ENCODE results near the gene SEMA4G. TPM values are rescaled to one million over a fixed set of nuclear protein-coding genes. Genes with fewer than 3 reads are reported as not detected.

Gene SEMA4G
- total and polyA plus RNA-seq, 2 of the 4 experiments (the other 2 are of a cell fraction) = 0.90 to 8.7 TPM

GRCh38 chr10:100970076-100970913 lies 991 bp downstream of the SEMA4G start (continued):
- TF ChIP-seq SMC3 (IDR thresholded peaks at IDR 0.05; ENCODE audit: low read depth, low read length) (no peak), RAD21 (IDR thresholded peaks at IDR 0.05; ENCODE audit: low read length) (no peak)

GRCh38 chr10:100970914-100971811 lies 1.9 kb downstream of the SEMA4G start:
- Histone ChIP-seq H3K4me2 (ENCODE audit: low read depth, low read length) (no peak overlapping the region), H3K14ac (replicated peaks; ENCODE audit: low read depth, low read length) (no peak overlapping the region), H3K27ac (ENCODE audit: insufficient read depth, low read length) (no peak overlapping the region), H2BK120ac (ENCODE audit: low read depth, low read length) (no peak overlapping the region), H4K8ac (ENCODE audit: low read depth in 2 of 2, low read length in 2 of 2) (no peak overlapping the region), H3K23ac (ENCODE audit: low read depth, low read length) (no peak overlapping the region; the same call in 1 of the 2 replicates), H3K4ac (ENCODE audit: low read depth, low read length) (no peak overlapping the region), H3K9me1 (ENCODE audit: insufficient read depth, low read length) (peaks cover 12% of the 10 kb centered on the region; the same call in 1 of the 2 replicates), H3K9ac (ENCODE audit: low read depth, low read length) (no peak overlapping the region), H4K20me1 (ENCODE audit: insufficient read depth, low read length) (no peaks in the 10 kb centered on the region), H2AK9ac (replicated peaks; ENCODE audit: low read depth, low read length, poor library complexity) (no peak overlapping the region), H3K4me3 (ENCODE audit: insufficient read depth, low read depth, low read length) (no peak overlapping the region), H3K9me3 (ENCODE audit: control insufficient read depth, insufficient read depth, low read length) (no peaks in the 10 kb centered on the region), H2AFZ (replicated peaks; ENCODE audit: low read length, poor library complexity) (no peak overlapping the region), H3K56ac (ENCODE audit: extremely low read depth, insufficient read depth, low read length) (no peak overlapping the region), H2AK5ac (ENCODE audit: low read depth, low read length) (no peak overlapping the region), H3K27me3 (ENCODE audit: control insufficient read depth, insufficient read depth, low read length) (no peaks in the 10 kb centered on the region), H3K18ac (ENCODE audit: low read depth, low read length) (no peak overlapping the region), H3K79me1 (ENCODE audit: low read depth in 1 of 2, low read length in 2 of 2) (no peaks in the 10 kb centered on the region), H3K36me3 (ENCODE audit: control insufficient read depth, insufficient read depth, low read length) (peaks cover 4% of the 10 kb centered on the region), H2BK15ac (ENCODE audit: low read depth, low read length) (no peak overlapping the region), H4K5ac (ENCODE audit: low read depth, low read length) (no peak overlapping the region), H2BK20ac (ENCODE audit: low read depth, low read length) (no peak overlapping the region), H3K4me1 (ENCODE audit: control insufficient read depth, insufficient read depth, low read length) (peaks cover 6% of the 10 kb centered on the region), H2BK5ac (ENCODE audit: low read depth, low read length, poor library complexity, severe bottlenecking) (no peak overlapping the region), H4K91ac (ENCODE audit: insufficient read depth, low read depth, low read length) (no peak overlapping the region)
- TF ChIP-seq BHLHE40 (IDR thresholded peaks at IDR 0.05; ENCODE audit: low read depth, low read length) = no peak
- TF ChIP-seq RAD21 (IDR thresholded peaks at IDR 0.05; ENCODE audit: low read length) = no peak
- TF ChIP-seq ELK1 (IDR thresholded peaks at IDR 0.05; ENCODE audit: borderline replicate concordance, low read depth, low read length) = no peak
- no peak for TF ChIP-seq FOS (IDR thresholded peaks at IDR 0.05; ENCODE audit: low read depth, low read length)
- ATAC-seq (ENCODE audit: low read depth) (no peak), DNase-seq (no peak)
- dilution Hi-C loops (cut with HindIII; ENCODE audit: low sequenced_read_pairs, unreplicated experiment) (no loop called here), in situ Hi-C loops (cut with MboI; ENCODE audit: low sequenced_read_pairs) (no loop called here), intact Hi-C loops (cut with micrococcal nuclease) (no loop called here)
- 70% methylated on average over 3 of the region's 4 CpGs; no CpG with 5 or more reads in 1 of the 2 experiments for WGBS, 2 experiments (ENCODE audit: extremely low coverage in 2 of 2, insufficient read length in 1 of 2)
- CTCF ChIA-PET = no interaction called here
- POLR2A ChIA-PET (ENCODE audit: unreplicated experiment) = no interaction called here
- BruUV-seq (replicated peaks) = no TSS peak
